NK-92 treated with Interleukin-12 subunit alpha and Interleukin-12 subunit beta, amount 100 ng/mL, for 24 hours (cell line): ENCODE data around the gene ORC6.

Experiments used
- DNase-seq: peaks from one replicate; lab custom pipeline; 2025; lab: John Stamatoyannopoulos, UW

Gene ORC6

GRCh38 chr16:46701615-46702014 is 12.2 kb downstream of the ORC6 start:
- DNase-seq, result no peak

GRCh38 chr16:46702030-46702429 is 12.6 kb downstream of the ORC6 start:
- no peak for DNase-seq

GRCh38 chr16:46706642-46707041 is 17.2 kb downstream of the ORC6 start:
- no peak for DNase-seq

GRCh38 chr16:46709469-46710005 is 20.1 kb downstream of the ORC6 start:
- DNase-seq, result no peak

GRCh38 chr16:46711106-46712058 is 21.9 kb downstream of the ORC6 start:
- DNase-seq, result no peak

- DNase-seq, result no peak
Observed at GRCh38 chr16:46712911-46713310, 23.5 kb downstream of the ORC6 start.

- no peak for DNase-seq
Observed at GRCh38 chr16:46713634-46714033, 24.2 kb downstream of the ORC6 start.

GRCh38 chr16:46714797-46715591 is 25.5 kb downstream of the ORC6 start:
- no peak for DNase-seq

- DNase-seq, result no peak
Observed at GRCh38 chr16:46715769-46716305, 26.4 kb downstream of the ORC6 start.

GRCh38 chr16:46717692-46718091 is 28.2 kb downstream of the ORC6 start:
- no peak for DNase-seq

- no peak for DNase-seq
Observed at GRCh38 chr16:46718214-46718613, 28.8 kb downstream of the ORC6 start.

- no peak for DNase-seq
Observed at GRCh38 chr16:46719528-46719927, 30.1 kb downstream of the ORC6 start.

- DNase-seq, result no peak
Observed at GRCh38 chr16:46720619-46721018, 31.2 kb downstream of the ORC6 start.

- DNase-seq, result no peak
Observed at GRCh38 chr16:46721885-46722284, 32.4 kb downstream of the ORC6 start.

GRCh38 chr16:46727184-46727583 is 37.7 kb downstream of the ORC6 start:
- DNase-seq, result no peak

- no peak for DNase-seq
Observed at GRCh38 chr16:46727630-46728029, 38.2 kb downstream of the ORC6 start.

- DNase-seq, result no peak
Observed at GRCh38 chr16:46728806-46729205, 39.3 kb downstream of the ORC6 start.

- DNase-seq, result no peak
Observed at GRCh38 chr16:46729326-46729995, 40.0 kb downstream of the ORC6 start.

GRCh38 chr16:46730126-46730525 is 40.7 kb downstream of the ORC6 start:
- no peak for DNase-seq

GRCh38 chr16:46730801-46731690 is 41.6 kb downstream of the ORC6 start:
- DNase-seq, result no peak
